H1 (cell line): Measurements from ENCODE around the gene RAD52. TPM values are rescaled to one million over a fixed set of nuclear protein-coding genes. Genes with fewer than 3 reads are reported as not detected.

Experiments
- E2F6 ChIP-seq: IDR thresholded peaks from 2 replicates; pipeline ENCODE4 v1.6.1; 2012; ENCODE audit warnings: inconsistent platforms
- polyA plus RNA-seq, 7 experiments: library from polyadenylated mRNA; depleted of rRNA in 3 of 7; stranded (reverse) in 5 of 7; unstranded in 2 of 7; fragments of >200 nt in 5 of 7; fragments of 200-250 nt in 2 of 7; gene quantifications; 1 replicate in 5 of 7; 2 replicates in 1 of 7; 4 replicates in 1 of 7; pipeline versions ENCODE4 v1.2.1 to v1.2.3, GENCODE V29; 2011 to 2013; ENCODE audit warnings: missing spikeins in 2 of 7, mixed read lengths in 2 of 7
- total RNA-seq: library from RNA; stranded (reverse); fragmentation: NEBNext Ultra II Directional; extraction: Animal tissue kit (Norgen Biotek cat#: 25700); gene quantifications from 2 replicates; pipeline ENCODE4 v1.2.1, GENCODE V29; 2021

The RAD52 gene
- total and polyA plus RNA-seq, 2 of the 8 experiments (the other 6 are each of a cell fraction or from before 2014, with no cell fraction given): 12.5 to 14.3 TPM

- no peak for TF ChIP-seq E2F6
Measured at GRCh38 chr12:998020-998874, 48.8 kb upstream of the RAD52 start (continued).
